K562 (cell line): ENCODE results near the gene MS4A5. TPM values are rescaled to one million over a fixed set of nuclear protein-coding genes. Genes with fewer than 3 reads are reported as not detected.

ENCODE experiments used
- ATAC-seq: fragments of 200-7000 bp; cut with Tn5 transposase; 3 replicates; pipeline ENCODE4 v1.9.1; 2020; ENCODE audit warnings: moderate library complexity
- BruUV-seq: library from RNA; stranded (reverse); fragments of 400-500 nt; replicated peaks from 2 replicates; lab custom pipeline; 2021; lab: Mats Ljungman, UMichigan
- CTCF ChIA-PET: fragments of 300-600 bp; formaldehyde crosslinking; extraction: SDS; loops from one replicate; lab custom pipeline; 2021; ENCODE audit warnings: low intra/inter-chr PET ratio; lab: Yijun Ruan, JAX
- POLR2A ChIA-PET: fragments of 300-600, 350-650 bp; sonication (Branson Sonifier 250); formaldehyde crosslinking; extraction: SDS; loops from one replicate; lab custom pipeline; 2021; ENCODE audit warnings: antibody characterized with exemption, inconsistent platforms; lab: Yijun Ruan, JAX
- DNase-seq, 4 experiments: peaks; one replicate each; pipeline versions ENCODE4 v3.0.0 to v3.0.0-alpha.2; 2011 to 2018; ENCODE audit warnings: low spot score in 3 of 4, mixed read lengths in 3 of 4; ENCODE audit errors: extremely low read depth in 1 of 4
- FAIRE-seq: peaks from 2 replicates; lab custom pipeline; 2011; peaks lifted over from hg19 to GRCh38; lab: Jason Lieb, UNC
- H2AFZ ChIP-seq: 2 replicates; pipeline ENCODE4 v1.6.0; 2011; ENCODE audit warnings: low read depth, low read length, control low read depth, inconsistent platforms
- H3K27ac ChIP-seq: fragments of 200-600 bp; 3 replicates; pipeline ENCODE4 v1.8.0; 2011; ENCODE audit warnings: low read depth, mild to moderate bottlenecking, control low read depth, inconsistent platforms, low read length, moderate library complexity, mixed read lengths; ENCODE audit errors: extremely low read depth
- H3K27me3 ChIP-seq, 2 experiments: fragments of 300-600 bp in 1 of 2; 2 replicates in 1 of 2; 3 replicates in 1 of 2; pipeline versions ENCODE4 v1.6.0 to v1.8.0; 2011; ENCODE audit warnings: inconsistent platforms in 2 of 2, low read length in 2 of 2, mild to moderate bottlenecking in 1 of 2, mixed read lengths in 1 of 2, moderate library complexity in 1 of 2; ENCODE audit not compliant: control insufficient read depth in 2 of 2, insufficient read depth in 2 of 2
- H3K36me3 ChIP-seq: fragments of 300-600 bp; 3 replicates; pipeline ENCODE4 v1.8.0; 2011; ENCODE audit warnings: mild to moderate bottlenecking, low read length, inconsistent platforms; ENCODE audit not compliant: control insufficient read depth, insufficient read depth
- H3K4me1 ChIP-seq, 2 experiments: fragments of 200-600 bp in 1 of 2; replicated peaks in 1 of 2; 2 replicates in 1 of 2; 3 replicates in 1 of 2; pipeline versions ENCODE4 v1.5.1 to v1.8.0; 2011; ENCODE audit warnings: inconsistent platforms in 2 of 2, low read length in 2 of 2, mild to moderate bottlenecking in 1 of 2, mixed read lengths in 1 of 2, moderate library complexity in 1 of 2; ENCODE audit not compliant: control insufficient read depth in 2 of 2, insufficient read depth in 2 of 2
- H3K4me2 ChIP-seq: 2 replicates; pipeline ENCODE4 v1.6.1; 2011; ENCODE audit warnings: low read length, control low read depth, inconsistent platforms, mixed read lengths; ENCODE audit not compliant: insufficient read depth
- H3K4me3 ChIP-seq: fragments of 200-600 bp; sonication (generic), shearing (Covaris generic); 2 replicates; pipeline ENCODE4 v1.5.1; 2016; ENCODE audit warnings: control low read depth, inconsistent platforms
- H3K79me2 ChIP-seq: fragments of 200-600 bp; 3 replicates; pipeline ENCODE4 v1.8.0; 2011; ENCODE audit warnings: low read length, inconsistent platforms; ENCODE audit not compliant: control insufficient read depth, insufficient read depth
- H3K9ac ChIP-seq, 2 experiments: 2 replicates each; pipeline versions ENCODE4 v1.6.0 to v1.6.1; 2011; ENCODE audit warnings: low read depth in 2 of 2, low read length in 2 of 2, control low read depth in 1 of 2, inconsistent platforms in 1 of 2, mild to moderate bottlenecking in 1 of 2, mixed read lengths in 1 of 2; ENCODE audit not compliant: insufficient read depth in 1 of 2
- H3K9me1 ChIP-seq: one replicate; pipeline ENCODE4 v1.6.0; 2011; ENCODE audit warnings: inconsistent platforms, mild to moderate bottlenecking, low read length, moderate library complexity; ENCODE audit not compliant: control insufficient read depth, insufficient read depth
- H3K9me3 ChIP-seq: replicated peaks from 2 replicates; pipeline ENCODE4 v1.5.1; 2011; ENCODE audit warnings: low read depth, low read length, inconsistent platforms; ENCODE audit not compliant: control insufficient read depth, insufficient read depth
- H4K20me1 ChIP-seq: replicated peaks from 2 replicates; pipeline ENCODE4 v1.6.1; 2011; ENCODE audit warnings: low read length, inconsistent platforms, mixed read lengths; ENCODE audit not compliant: control insufficient read depth, insufficient read depth
- GTF2A2 ChIP-seq: IDR thresholded peaks from 2 replicates; pipeline ENCODE4 v1.6.1; 2016; ENCODE audit warnings: mild to moderate bottlenecking, missing genetic modification characterization, missing compliant biosample characterization
- ZNF143 ChIP-seq: sonication (generic); formaldehyde crosslinking; IDR thresholded peaks from 2 replicates; pipeline ENCODE4 v1.9.0; 2022; ENCODE audit warnings: mild to moderate bottlenecking, missing genetic modification reagents
- ZSCAN29 ChIP-seq: fragments of 450-650 bp; IDR thresholded peaks from 2 replicates; pipeline ENCODE4 v1.6.1; 2017
- WGBS: fragments of 100-300 bp; shearing (Covaris generic); methylation state at CpG from one replicate; pipeline ENCODE4 v1.1.6; 2016; ENCODE audit warnings: low coverage, mixed read lengths; ENCODE audit not compliant: insufficient coverage; ENCODE audit errors: missing lambda C conversion rate; 5-methylcytosine and 5-hydroxymethylcytosine counted together
- in situ Hi-C: fragments of 300-500 bp; cut with MboI; formaldehyde crosslinking; loops from 4 replicates; pipeline ENCODE4 v1.15.0; 2018; ENCODE audit warnings: inconsistent platforms, mixed read lengths
- intact Hi-C: fragments of 100-400 bp; cut with micrococcal nuclease; formaldehyde crosslinking; loops from 2 replicates; pipeline ENCODE4 v1.14.2; 2022
- polyA plus RNA-seq, 8 experiments: library from polyadenylated mRNA; depleted of rRNA in 4 of 8; stranded (reverse) in 5 of 8; unstranded in 3 of 8; fragments of >200 nt; fragmentation: Nextera tagmentation in 2 of 8; fragmentation: Illumina TruSeq in 1 of 8; extraction: Ambion mirVana in 2 of 8; extraction: Trizol in 1 of 8; gene quantifications; 2 replicates each; pipeline versions ENCODE4 v1.2.1 to v1.2.3, GENCODE V29; 2011 to 2014; ENCODE audit warnings: inconsistent platforms in 1 of 8, missing spikeins in 1 of 8
- total RNA-seq, 7 experiments: library from RNA; depleted of rRNA in 6 of 7; stranded (reverse); fragments of >200 nt in 6 of 7; fragmentation: Illumina TruSeq in 2 of 7; extraction: Trizol in 2 of 7; gene quantifications; 2 replicates each; pipeline versions ENCODE4 v1.2.1 to v1.2.3, GENCODE V29; 2011 to 2021; ENCODE audit warnings: low replicate concordance in 1 of 7
- TF ChIP-seq, protein P1 (sequence below), 2 experiments: fragments of 450-650 bp; conservative IDR thresholded peaks; 2 replicates each; pipeline ENCODE4 v1.6.1; 2017; ENCODE audit warnings: mild to moderate bottlenecking in 2 of 2, moderate library complexity in 2 of 2
- TF ChIP-seq, protein P2 (sequence below): fragments of 450-650 bp; formaldehyde crosslinking; IDR thresholded peaks from 2 replicates; pipeline ENCODE4 v1.4.0; 2020; ENCODE audit warnings: mild to moderate bottlenecking, moderate library complexity
- TF ChIP-seq, protein P3 (sequence below): sonication (generic); formaldehyde crosslinking; IDR thresholded peaks from 2 replicates; pipeline ENCODE4 v1.8.0; 2022; ENCODE audit warnings: mild to moderate bottlenecking, missing genetic modification reagents
- TF ChIP-seq, protein P4 (sequence below), 3 experiments: fragments of 200-800 bp in 1 of 3; sonication (Bioruptor generic) in 1 of 3; sonication (generic) in 1 of 3; formaldehyde crosslinking in 1 of 3; IDR thresholded peaks; 2 replicates each; pipeline versions ENCODE4 v1.6.1 to v1.8.0; 2016 to 2022; ENCODE audit warnings: mild to moderate bottlenecking in 2 of 3, missing compliant biosample characterization in 2 of 3, missing genetic modification characterization in 2 of 3, missing genetic modification reagents in 1 of 3
- TF ChIP-seq, protein P5 (sequence below): fragments of 450-650 bp; IDR thresholded peaks from 2 replicates; pipeline ENCODE4 v1.6.1; 2016; ENCODE audit warnings: antibody characterized with exemption
- TF ChIP-seq, protein P6 (sequence below): sonication (generic); formaldehyde crosslinking; IDR thresholded peaks from 2 replicates; pipeline ENCODE4 v1.8.0; 2022; ENCODE audit warnings: missing genetic modification reagents, mild to moderate bottlenecking, borderline replicate concordance

The MS4A5 gene
- total and polyA plus RNA-seq, 9 of the 15 experiments (the other 6 are each of a cell fraction or from before 2014, with no cell fraction given), result not detected

DNA sequence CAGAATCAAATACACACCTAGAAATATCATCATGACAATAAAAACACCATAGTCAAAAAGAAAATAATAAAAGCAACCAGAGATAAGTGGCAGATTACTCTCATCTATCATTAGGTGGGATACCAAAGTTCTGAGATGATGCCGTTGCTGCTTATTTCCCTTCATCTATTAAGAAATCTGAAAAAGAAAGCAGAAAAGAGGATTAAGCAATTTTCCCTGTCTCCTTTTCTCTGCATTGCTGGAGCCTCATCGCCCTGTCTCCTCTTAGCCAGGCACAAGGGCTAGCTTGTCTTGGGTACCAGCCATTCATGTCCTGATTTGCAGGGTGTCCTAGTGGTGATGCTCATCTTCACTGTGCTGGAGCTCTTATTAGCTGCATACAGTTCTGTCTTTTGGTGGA is 37.0 kb upstream of the MS4A5 start:
- H3K9me3 ChIP-seq, result no peaks in the 10 kb centered on the region
- no peak overlapping the region for H3K4me3 ChIP-seq
- intact Hi-C loops, result no loop called here
- H4K20me1 ChIP-seq, result no peaks in the 10 kb centered on the region
- ATAC-seq (no peak), FAIRE-seq (no peak), DNase-seq (no peak)
- no peak overlapping the region for H3K4me2 ChIP-seq
- POLR2A ChIA-PET, result no interaction called here
- no peaks in the 10 kb centered on the region for H3K9me1 ChIP-seq
- H2AFZ ChIP-seq, result no peak overlapping the region
- no TSS peak for BruUV-seq
- no peaks in the 10 kb centered on the region for H3K27me3 ChIP-seq
- H3K4me1 ChIP-seq, result no peaks in the 10 kb centered on the region
- H3K9ac ChIP-seq, result no peak overlapping the region
- H3K36me3 ChIP-seq, result no peaks in the 10 kb centered on the region
- in situ Hi-C loops, result no loop called here
- no peak overlapping the region for H3K27ac ChIP-seq
- H3K79me2 ChIP-seq, result no peaks in the 10 kb centered on the region
- CTCF ChIA-PET, result no interaction called here
- WGBS, result 0% methylated on average over 2 of the region's 2 CpGs
- TF ChIP-seq, protein P1, sequence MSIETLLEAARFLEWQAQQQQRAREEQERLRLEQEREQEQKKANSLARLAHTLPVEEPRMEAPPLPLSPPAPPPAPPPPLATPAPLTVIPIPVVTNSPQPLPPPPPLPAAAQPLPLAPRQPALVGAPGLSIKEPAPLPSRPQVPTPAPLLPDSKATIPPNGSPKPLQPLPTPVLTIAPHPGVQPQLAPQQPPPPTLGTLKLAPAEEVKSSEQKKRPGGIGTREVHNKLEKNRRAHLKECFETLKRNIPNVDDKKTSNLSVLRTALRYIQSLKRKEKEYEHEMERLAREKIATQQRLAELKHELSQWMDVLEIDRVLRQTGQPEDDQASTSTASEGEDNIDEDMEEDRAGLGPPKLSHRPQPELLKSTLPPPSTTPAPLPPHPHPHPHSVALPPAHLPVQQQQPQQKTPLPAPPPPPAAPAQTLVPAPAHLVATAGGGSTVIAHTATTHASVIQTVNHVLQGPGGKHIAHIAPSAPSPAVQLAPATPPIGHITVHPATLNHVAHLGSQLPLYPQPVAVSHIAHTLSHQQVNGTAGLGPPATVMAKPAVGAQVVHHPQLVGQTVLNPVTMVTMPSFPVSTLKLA (conservative IDR thresholded peaks at IDR 0.05), result no peak
- TF ChIP-seq ZNF143 (CRISPR knock-in tag) (no peak), GTF2A2 (tag) (no peak), ZSCAN29 (no peak)
- TF ChIP-seq, protein P2, sequence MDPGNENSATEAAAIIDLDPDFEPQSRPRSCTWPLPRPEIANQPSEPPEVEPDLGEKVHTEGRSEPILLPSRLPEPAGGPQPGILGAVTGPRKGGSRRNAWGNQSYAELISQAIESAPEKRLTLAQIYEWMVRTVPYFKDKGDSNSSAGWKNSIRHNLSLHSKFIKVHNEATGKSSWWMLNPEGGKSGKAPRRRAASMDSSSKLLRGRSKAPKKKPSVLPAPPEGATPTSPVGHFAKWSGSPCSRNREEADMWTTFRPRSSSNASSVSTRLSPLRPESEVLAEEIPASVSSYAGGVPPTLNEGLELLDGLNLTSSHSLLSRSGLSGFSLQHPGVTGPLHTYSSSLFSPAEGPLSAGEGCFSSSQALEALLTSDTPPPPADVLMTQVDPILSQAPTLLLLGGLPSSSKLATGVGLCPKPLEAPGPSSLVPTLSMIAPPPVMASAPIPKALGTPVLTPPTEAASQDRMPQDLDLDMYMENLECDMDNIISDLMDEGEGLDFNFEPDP (CRISPR knock-in tag), result no peak
- TF ChIP-seq, protein P3, sequence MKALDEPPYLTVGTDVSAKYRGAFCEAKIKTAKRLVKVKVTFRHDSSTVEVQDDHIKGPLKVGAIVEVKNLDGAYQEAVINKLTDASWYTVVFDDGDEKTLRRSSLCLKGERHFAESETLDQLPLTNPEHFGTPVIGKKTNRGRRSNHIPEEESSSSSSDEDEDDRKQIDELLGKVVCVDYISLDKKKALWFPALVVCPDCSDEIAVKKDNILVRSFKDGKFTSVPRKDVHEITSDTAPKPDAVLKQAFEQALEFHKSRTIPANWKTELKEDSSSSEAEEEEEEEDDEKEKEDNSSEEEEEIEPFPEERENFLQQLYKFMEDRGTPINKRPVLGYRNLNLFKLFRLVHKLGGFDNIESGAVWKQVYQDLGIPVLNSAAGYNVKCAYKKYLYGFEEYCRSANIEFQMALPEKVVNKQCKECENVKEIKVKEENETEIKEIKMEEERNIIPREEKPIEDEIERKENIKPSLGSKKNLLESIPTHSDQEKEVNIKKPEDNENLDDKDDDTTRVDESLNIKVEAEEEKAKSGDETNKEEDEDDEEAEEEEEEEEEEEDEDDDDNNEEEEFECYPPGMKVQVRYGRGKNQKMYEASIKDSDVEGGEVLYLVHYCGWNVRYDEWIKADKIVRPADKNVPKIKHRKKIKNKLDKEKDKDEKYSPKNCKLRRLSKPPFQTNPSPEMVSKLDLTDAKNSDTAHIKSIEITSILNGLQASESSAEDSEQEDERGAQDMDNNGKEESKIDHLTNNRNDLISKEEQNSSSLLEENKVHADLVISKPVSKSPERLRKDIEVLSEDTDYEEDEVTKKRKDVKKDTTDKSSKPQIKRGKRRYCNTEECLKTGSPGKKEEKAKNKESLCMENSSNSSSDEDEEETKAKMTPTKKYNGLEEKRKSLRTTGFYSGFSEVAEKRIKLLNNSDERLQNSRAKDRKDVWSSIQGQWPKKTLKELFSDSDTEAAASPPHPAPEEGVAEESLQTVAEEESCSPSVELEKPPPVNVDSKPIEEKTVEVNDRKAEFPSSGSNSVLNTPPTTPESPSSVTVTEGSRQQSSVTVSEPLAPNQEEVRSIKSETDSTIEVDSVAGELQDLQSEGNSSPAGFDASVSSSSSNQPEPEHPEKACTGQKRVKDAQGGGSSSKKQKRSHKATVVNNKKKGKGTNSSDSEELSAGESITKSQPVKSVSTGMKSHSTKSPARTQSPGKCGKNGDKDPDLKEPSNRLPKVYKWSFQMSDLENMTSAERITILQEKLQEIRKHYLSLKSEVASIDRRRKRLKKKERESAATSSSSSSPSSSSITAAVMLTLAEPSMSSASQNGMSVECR, result no peak
- TF ChIP-seq, protein P4, sequence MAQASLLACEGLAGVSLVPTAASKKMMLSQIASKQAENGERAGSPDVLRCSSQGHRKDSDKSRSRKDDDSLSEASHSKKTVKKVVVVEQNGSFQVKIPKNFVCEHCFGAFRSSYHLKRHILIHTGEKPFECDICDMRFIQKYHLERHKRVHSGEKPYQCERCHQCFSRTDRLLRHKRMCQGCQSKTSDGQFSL (CRISPR knock-in tag; IDR thresholded peaks at IDR 0.05), result no peak
- TF ChIP-seq, protein P4 (tag; IDR thresholded peaks at IDR 0.05), result no peak
- TF ChIP-seq, protein P5, sequence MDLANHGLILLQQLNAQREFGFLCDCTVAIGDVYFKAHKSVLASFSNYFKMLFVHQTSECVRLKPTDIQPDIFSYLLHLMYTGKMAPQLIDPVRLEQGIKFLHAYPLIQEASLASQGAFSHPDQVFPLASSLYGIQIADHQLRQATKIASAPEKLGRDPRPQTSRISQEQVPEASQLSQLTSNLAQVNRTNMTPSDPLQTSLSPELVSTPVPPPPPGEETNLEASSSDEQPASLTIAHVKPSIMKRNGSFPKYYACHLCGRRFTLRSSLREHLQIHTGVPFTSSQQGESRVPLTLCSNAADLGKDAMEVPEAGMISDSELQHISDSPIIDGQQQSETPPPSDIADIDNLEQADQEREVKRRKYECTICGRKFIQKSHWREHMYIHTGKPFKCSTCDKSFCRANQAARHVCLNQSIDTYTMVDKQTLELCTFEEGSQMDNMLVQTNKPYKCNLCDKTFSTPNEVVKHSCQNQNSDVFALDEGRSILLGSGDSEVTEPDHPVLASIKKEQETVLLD, result no peak
- TF ChIP-seq, protein P6, sequence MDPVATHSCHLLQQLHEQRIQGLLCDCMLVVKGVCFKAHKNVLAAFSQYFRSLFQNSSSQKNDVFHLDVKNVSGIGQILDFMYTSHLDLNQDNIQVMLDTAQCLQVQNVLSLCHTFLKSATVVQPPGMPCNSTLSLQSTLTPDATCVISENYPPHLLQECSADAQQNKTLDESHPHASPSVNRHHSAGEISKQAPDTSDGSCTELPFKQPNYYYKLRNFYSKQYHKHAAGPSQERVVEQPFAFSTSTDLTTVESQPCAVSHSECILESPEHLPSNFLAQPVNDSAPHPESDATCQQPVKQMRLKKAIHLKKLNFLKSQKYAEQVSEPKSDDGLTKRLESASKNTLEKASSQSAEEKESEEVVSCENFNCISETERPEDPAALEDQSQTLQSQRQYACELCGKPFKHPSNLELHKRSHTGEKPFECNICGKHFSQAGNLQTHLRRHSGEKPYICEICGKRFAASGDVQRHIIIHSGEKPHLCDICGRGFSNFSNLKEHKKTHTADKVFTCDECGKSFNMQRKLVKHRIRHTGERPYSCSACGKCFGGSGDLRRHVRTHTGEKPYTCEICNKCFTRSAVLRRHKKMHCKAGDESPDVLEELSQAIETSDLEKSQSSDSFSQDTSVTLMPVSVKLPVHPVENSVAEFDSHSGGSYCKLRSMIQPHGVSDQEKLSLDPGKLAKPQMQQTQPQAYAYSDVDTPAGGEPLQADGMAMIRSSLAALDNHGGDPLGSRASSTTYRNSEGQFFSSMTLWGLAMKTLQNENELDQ, result no peak
